Measurements from ENCODE around the gene CCL13.

Gene CCL13

GRCh38 chr17:34364751-34365150, 8.5 kb downstream of the CCL13 start:
- ATAC-seq (no peak), DNase-seq (no peak)

- DNase-seq, result no peak
- ATAC-seq, result no peak
These were observed 9.1 kb downstream of the CCL13 start for GRCh38 chr17:34365340-34365739.

GRCh38 chr17:34366010-34366409, 9.7 kb downstream of the CCL13 start:
- DNase-seq (no peak), ATAC-seq (no peak)

- no peak for DNase-seq
- ATAC-seq, result no peak
These were observed 10.3 kb downstream of the CCL13 start for GRCh38 chr17:34366529-34367107.

GRCh38 chr17:34367486-34368195, 11.4 kb downstream of the CCL13 start:
- ATAC-seq (no peak), DNase-seq (no peak)

- DNase-seq (no peak), ATAC-seq (no peak)
These were observed 12.1 kb downstream of the CCL13 start for GRCh38 chr17:34368196-34368945.

- ATAC-seq, result no peak
- DNase-seq, result no peak
These were observed 12.7 kb downstream of the CCL13 start for GRCh38 chr17:34368946-34369500.

- ATAC-seq, result no peak
These were observed 13.3 kb downstream of the CCL13 start for GRCh38 chr17:34369571-34369970.

GRCh38 chr17:34370376-34370996, 14.2 kb downstream of the CCL13 start:
- DNase-seq (no peak), ATAC-seq (no peak)

More at GRCh38 chr17:34369571-34369970, 13.3 kb downstream of the CCL13 start:
- DNase-seq, result no peak

- no peak for DNase-seq
- peak; percentile 63 for ATAC-seq
These were observed 14.7 kb downstream of the CCL13 start for GRCh38 chr17:34370997-34371395.

- DNase-seq (no peak), ATAC-seq (peak; percentile 11)
These were observed 15.3 kb downstream of the CCL13 start for GRCh38 chr17:34371405-34372100.

- no peak for ATAC-seq
- DNase-seq, result no peak
These were observed 18.2 kb downstream of the CCL13 start for GRCh38 chr17:34374457-34374856.

- ATAC-seq, result no peak
- DNase-seq, result no peak
These were observed 19.2 kb downstream of the CCL13 start for GRCh38 chr17:34375426-34375997.

GRCh38 chr17:34377078-34377823, 21.0 kb downstream of the CCL13 start:
- DNase-seq (no peak), ATAC-seq (no peak)

GRCh38 chr17:34378664-34379101, 22.4 kb downstream of the CCL13 start:
- DNase-seq (peak; percentile 25), ATAC-seq (peak; percentile 42)

GRCh38 chr17:34379868-34380267, 23.6 kb downstream of the CCL13 start:
- ATAC-seq (no peak), DNase-seq (no peak)

- peak; percentile 69 for DNase-seq
- ATAC-seq, result peak; percentile 75
These were observed 26.4 kb downstream of the CCL13 start for GRCh38 chr17:34382621-34383124.

- ATAC-seq (no peak), DNase-seq (no peak)
These were observed 26.9 kb downstream of the CCL13 start for GRCh38 chr17:34383216-34383615.

- DNase-seq (no peak), ATAC-seq (no peak)
These were observed 28.0 kb downstream of the CCL13 start for GRCh38 chr17:34384271-34384670.

GRCh38 chr17:34384822-34385605, 28.7 kb downstream of the CCL13 start:
- ATAC-seq (no peak), DNase-seq (no peak)

Data from stimulated activated naive CD8-positive, alpha-beta T cell treated with anti-CD3 and anti-CD28 coated beads, Interleukin-15, Interleukin-2, amounts not matched to agents 100 U/mL and 50 U/mL, for 24 hours (primary cell).